Measurements from ENCODE around the gene BTBD16. TPM values are rescaled to one million over a fixed set of nuclear protein-coding genes. Genes with fewer than 3 reads are reported as not detected.

Gene BTBD16
- total RNA-seq, 5 donors from 2014 or later (not counting 1 experiment from before 2014, with no cell fraction given) = not detected

DNA sequence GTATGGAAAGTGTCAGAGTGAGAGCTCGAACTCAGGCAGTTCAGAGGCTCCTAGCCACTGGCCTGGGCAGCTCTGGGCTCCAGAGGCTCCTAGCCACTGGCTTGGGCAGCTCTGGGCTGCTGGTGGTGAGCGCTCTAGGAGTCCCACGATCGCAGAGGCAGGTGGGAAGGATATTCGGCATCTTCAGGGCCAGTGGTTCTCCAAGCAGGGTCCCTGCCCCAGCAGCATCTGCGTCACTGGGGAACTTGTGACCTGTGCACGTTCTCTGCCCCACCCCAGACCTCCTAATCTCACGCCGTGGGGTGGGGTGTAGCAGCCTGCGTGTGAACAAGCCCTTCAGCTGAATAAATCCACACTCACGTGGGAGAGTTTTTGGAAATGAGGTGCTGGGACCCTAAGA, 25.2 kb upstream of the BTBD16 start:
- no peak overlapping the region for H3K27ac Mint-ChIP-seq

DNA sequence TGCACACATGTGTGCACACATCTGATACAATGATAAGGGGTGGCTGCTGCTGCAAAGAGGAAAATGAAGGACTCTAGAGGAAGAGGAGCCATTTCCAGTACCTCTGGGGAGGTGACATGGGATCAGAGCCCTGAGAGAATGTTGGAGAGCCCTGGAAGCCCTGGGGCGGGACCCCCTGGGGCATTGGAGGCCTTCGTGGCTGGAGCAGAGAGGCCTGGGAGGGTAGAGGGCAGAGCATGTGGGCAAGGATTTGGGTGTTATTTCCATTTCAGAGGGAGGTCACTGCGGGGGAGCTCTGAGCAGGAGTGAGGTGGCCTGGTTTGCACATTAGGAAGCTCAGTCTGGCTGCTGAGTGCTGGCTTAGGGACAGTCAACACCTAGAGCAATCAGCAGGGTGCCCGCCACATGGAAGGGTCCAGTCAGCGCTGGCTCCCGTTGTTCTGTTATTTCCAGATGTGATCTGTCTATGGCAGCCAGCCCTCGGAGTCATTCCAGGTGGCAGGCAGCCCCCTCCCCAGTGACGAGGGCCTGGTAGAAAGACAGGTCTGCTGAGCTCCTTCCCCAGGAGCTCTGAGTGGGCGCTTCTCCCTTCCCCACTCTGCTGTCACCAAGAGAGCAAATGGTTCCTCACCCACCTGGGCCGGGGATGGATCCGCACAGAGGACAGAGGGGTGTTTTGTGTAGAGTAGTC, 24.1 kb upstream of the BTBD16 start:
- POLR2A ChIA-PET = no interaction called here
- H3K36me3 Mint-ChIP-seq = no peaks in the 10 kb centered on the region
- DNase-seq (no peak), ATAC-seq (replicated peaks in 1 of 4) (no peak)
- no peaks in the 10 kb centered on the region for H3K9me3 Mint-ChIP-seq
- 75% methylated on average over 7 of the region's 11 CpGs for WGBS (ENCODE audit: insufficient coverage)
- CTCF ChIA-PET = no interaction called here
- H3K27me3 Mint-ChIP-seq = peaks cover 4 to 18% of the 10 kb centered on the region in 2 donors
- Histone ChIP-seq H3K9me3 (no peaks in the 10 kb centered on the region), H3K27ac (ENCODE audit: low read length) (no peak overlapping the region), H3K27me3 (replicated peaks in 1 of 2; ENCODE audit: control insufficient read depth in 2 of 2, extremely low read depth in 1 of 2, insufficient read depth in 2 of 2, low read length in 1 of 2) (peaks cover 0 to 17% of the 10 kb centered on the region in 2 experiments), H3K4me1 (ENCODE audit: control insufficient read depth in 1 of 2, extremely low read depth in 1 of 2, insufficient read depth in 2 of 2, low read length in 2 of 2) (no peaks in the 10 kb centered on the region), H3K36me3 (ENCODE audit: control insufficient read depth in 2 of 2, extremely low read depth in 1 of 2, insufficient read depth in 1 of 2, low read length in 1 of 2) (no peaks in the 10 kb centered on the region), H3K4me3 (ENCODE audit: control insufficient read depth in 1 of 2, extremely low read depth in 1 of 2, low read length in 1 of 2) (no peak overlapping the region)
- no peak overlapping the region for H3K27ac Mint-ChIP-seq
- no peak overlapping the region for H3K4me3 Mint-ChIP-seq
- no peaks in the 10 kb centered on the region for H3K4me1 Mint-ChIP-seq

More for the DNA sequence above, 25.2 kb upstream of the BTBD16 start:
- Mint-ChIP-seq H3K36me3 (no peaks in the 10 kb centered on the region), H3K27me3 (peaks cover 4 to 18% of the 10 kb centered on the region in 2 donors), H3K9me3 (no peaks in the 10 kb centered on the region), H3K4me1 (no peaks in the 10 kb centered on the region), H3K4me3 (no peak overlapping the region)
- CTCF ChIA-PET = no interaction called here
- H3K27ac ChIP-seq (ENCODE audit: low read length) = no peak overlapping the region
- WGBS (ENCODE audit: insufficient coverage) = 82% methylated on average over 5 of the region's 11 CpGs
- H3K27me3 ChIP-seq (replicated peaks in 1 of 2; ENCODE audit: control insufficient read depth in 2 of 2, extremely low read depth in 1 of 2, insufficient read depth in 2 of 2, low read length in 1 of 2) = peaks cover 0 to 20% of the 10 kb centered on the region in 2 experiments
- ATAC-seq (replicated peaks in 1 of 4) (no peak), DNase-seq (no peak)
- no peaks in the 10 kb centered on the region for H3K4me1 ChIP-seq (ENCODE audit: control insufficient read depth in 1 of 2, extremely low read depth in 1 of 2, insufficient read depth in 2 of 2, low read length in 2 of 2)
- no peaks in the 10 kb centered on the region for H3K9me3 ChIP-seq
- no peak overlapping the region for H3K4me3 ChIP-seq (ENCODE audit: control insufficient read depth in 1 of 2, extremely low read depth in 1 of 2, low read length in 1 of 2)
- no peaks in the 10 kb centered on the region for H3K36me3 ChIP-seq (ENCODE audit: control insufficient read depth in 2 of 2, extremely low read depth in 1 of 2, insufficient read depth in 1 of 2, low read length in 1 of 2)
- POLR2A ChIA-PET = no interaction called here

DNA sequence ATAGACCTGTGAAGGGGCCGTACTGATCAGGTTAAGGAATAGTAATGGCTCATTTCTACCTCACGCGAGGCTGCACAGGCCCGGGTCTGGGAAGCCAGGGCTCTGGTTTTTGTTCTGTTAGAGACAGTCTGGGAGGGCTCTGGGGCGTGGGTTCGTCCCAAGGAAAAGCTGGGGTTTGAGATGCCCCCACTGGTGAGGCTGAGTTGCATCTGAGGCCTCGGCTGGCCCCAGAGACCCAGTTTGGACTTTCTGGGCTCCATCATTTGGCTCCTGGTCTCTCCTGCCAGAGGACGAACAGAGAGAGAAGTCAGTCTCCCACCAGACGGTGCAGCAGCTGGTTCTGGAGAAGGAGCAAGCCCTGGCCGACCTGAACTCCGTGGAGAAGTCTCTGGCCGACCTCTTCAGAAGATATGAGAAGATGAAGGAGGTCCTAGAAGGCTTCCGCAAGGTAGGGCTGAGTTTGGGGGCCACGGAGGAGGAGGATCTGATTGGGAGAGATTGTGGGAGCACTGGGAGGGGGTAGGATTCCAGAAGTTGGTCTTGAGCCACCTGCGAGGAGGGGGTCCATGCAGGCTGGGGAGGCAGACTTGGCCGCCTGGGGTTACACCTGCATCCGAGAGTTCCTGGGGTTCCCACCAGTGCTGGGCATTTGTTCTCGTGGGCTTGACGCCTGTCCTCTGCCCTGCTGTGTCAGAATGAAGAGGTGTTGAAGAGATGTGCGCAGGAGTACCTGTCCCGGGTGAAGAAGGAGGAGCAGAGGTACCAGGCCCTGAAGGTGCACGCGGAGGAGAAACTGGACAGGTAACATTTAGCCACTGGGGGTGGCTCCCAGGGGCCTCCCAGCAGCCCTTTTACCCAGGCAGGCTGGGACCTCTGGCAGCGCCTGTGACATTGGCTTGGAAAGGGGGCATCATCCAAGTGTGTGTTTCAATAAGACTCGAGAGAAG, 22.5 kb upstream of the BTBD16 start:
- Histone ChIP-seq H3K27me3 (replicated peaks in 1 of 2; ENCODE audit: control insufficient read depth in 2 of 2, extremely low read depth in 1 of 2, insufficient read depth in 2 of 2, low read length in 1 of 2) (peaks cover 0 to 17% of the 10 kb centered on the region in 2 experiments), H3K9me3 (no peaks in the 10 kb centered on the region), H3K36me3 (ENCODE audit: control insufficient read depth in 2 of 2, extremely low read depth in 1 of 2, insufficient read depth in 1 of 2, low read length in 1 of 2) (no peaks in the 10 kb centered on the region), H3K4me3 (ENCODE audit: control insufficient read depth in 1 of 2, extremely low read depth in 1 of 2, low read length in 1 of 2) (no peak overlapping the region), H3K27ac (ENCODE audit: low read length) (no peak overlapping the region), H3K4me1 (ENCODE audit: control insufficient read depth in 1 of 2, extremely low read depth in 1 of 2, insufficient read depth in 2 of 2, low read length in 2 of 2) (no peaks in the 10 kb centered on the region)
- 83% methylated on average over 22 of the region's 25 CpGs for WGBS (ENCODE audit: insufficient coverage)
- no peaks in the 10 kb centered on the region for H3K4me1 Mint-ChIP-seq
- H3K9me3 Mint-ChIP-seq = no peaks in the 10 kb centered on the region
- DNase-seq (no peak), ATAC-seq (replicated peaks in 1 of 4) (no peak)
- ChIA-PET POLR2A (no interaction called here), CTCF (interaction anchor here in 1 of 2 donors (0.8 kb wide), 1 partner anchor 186 kb away, joined by 4 read pairs; no protein-coding TSS in a partner anchor)
- peak overlapping the region in 1 of 2 donors; percentile 10 for H3K27ac Mint-ChIP-seq
- H3K36me3 Mint-ChIP-seq = no peaks in the 10 kb centered on the region
- no peak overlapping the region for H3K4me3 Mint-ChIP-seq
- peaks cover 6 to 18% of the 10 kb centered on the region in 2 donors for H3K27me3 Mint-ChIP-seq

DNA sequence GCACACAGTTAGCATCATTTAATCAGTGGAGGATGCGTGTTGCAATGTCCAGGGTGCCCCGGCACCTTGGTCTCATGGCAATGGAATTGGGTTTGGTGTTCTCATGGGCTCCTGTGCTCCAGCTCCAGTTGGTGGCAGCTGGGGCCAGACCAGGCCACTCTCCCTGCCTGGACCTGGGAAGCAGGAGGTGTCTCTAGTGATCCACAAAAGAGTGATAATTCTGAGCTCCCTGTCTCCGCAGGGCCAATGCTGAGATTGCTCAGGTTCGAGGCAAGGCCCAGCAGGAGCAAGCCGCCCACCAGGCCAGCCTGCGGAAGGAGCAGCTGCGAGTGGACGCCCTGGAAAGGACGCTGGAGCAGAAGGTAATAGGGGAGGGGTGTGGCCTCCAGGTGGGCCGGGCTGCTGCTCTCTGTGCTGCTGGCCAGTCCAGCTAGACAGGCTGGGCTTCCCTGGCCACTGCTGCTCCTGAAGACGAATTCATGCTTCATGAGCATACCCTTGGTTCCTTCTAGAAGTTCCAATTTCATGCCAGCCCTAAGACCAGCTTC, 21.7 kb upstream of the BTBD16 start:
- no peaks in the 10 kb centered on the region for H3K36me3 ChIP-seq (ENCODE audit: control insufficient read depth in 2 of 2, extremely low read depth in 1 of 2, insufficient read depth in 1 of 2, low read length in 1 of 2)
- H3K27me3 ChIP-seq (replicated peaks in 1 of 2; ENCODE audit: control insufficient read depth in 2 of 2, extremely low read depth in 1 of 2, insufficient read depth in 2 of 2, low read length in 1 of 2) = peaks cover 0 to 17% of the 10 kb centered on the region in 2 experiments
- H3K27ac Mint-ChIP-seq = no peak overlapping the region
- ATAC-seq (replicated peaks in 1 of 4) = no peak
- 90% methylated on average over 9 of the region's 11 CpGs for WGBS (ENCODE audit: insufficient coverage)
- H3K27me3 Mint-ChIP-seq = peaks cover 11 to 18% of the 10 kb centered on the region in 2 donors
- POLR2A ChIA-PET = no interaction called here
- H3K9me3 ChIP-seq = no peaks in the 10 kb centered on the region
- H3K4me3 ChIP-seq (ENCODE audit: control insufficient read depth in 1 of 2, extremely low read depth in 1 of 2, low read length in 1 of 2) = no peak overlapping the region
- no peak overlapping the region for H3K4me3 Mint-ChIP-seq
- no peaks in the 10 kb centered on the region for H3K4me1 Mint-ChIP-seq
- no peak overlapping the region for H3K27ac ChIP-seq (ENCODE audit: low read length)
- DNase-seq = no peak
- no peaks in the 10 kb centered on the region for H3K4me1 ChIP-seq (ENCODE audit: control insufficient read depth in 1 of 2, extremely low read depth in 1 of 2, insufficient read depth in 2 of 2, low read length in 2 of 2)
- CTCF ChIA-PET = no interaction called here
- no peaks in the 10 kb centered on the region for H3K36me3 Mint-ChIP-seq
- no peaks in the 10 kb centered on the region for H3K9me3 Mint-ChIP-seq

DNA sequence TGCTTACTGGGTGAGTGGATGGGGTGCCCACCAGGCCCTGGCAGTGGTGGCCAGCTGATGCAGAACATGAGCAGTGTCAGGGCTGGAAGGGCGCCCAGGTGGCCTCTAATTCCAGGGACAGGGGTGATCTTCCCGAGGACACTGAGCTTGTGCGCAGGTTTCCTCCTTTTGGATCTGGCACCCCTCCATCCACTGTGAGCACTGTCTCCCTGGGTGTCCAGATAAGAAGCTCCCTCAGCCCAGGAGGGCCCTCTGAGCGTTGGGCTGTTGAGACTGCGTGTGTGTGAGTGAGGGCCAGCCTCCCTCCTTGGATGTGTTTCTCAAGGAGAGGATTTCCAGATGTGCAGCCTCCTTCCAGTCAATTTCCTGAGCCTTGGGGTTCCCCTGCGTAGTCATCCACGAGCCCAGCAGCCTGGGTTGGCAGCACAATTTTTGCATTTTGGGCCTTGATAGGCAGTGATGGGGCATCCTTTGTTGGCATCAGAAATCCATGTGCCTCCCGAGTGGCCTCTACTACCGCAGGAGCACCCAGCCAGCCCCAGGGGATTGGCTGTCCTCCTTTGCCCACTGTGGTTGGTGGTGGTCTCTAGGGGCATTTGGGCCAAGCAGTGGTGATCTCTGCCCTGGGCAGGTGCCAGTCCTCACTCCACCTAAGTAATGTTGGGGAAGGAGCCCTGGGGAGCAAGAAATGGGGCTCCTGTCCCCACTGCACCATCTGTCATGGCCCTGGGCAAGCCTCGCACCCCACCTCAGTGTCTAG, 20.9 kb upstream of the BTBD16 start:
- H3K27ac Mint-ChIP-seq = no peak overlapping the region
- Histone ChIP-seq H3K4me1 (ENCODE audit: control insufficient read depth in 1 of 2, extremely low read depth in 1 of 2, insufficient read depth in 2 of 2, low read length in 2 of 2) (no peaks in the 10 kb centered on the region), H3K9me3 (no peaks in the 10 kb centered on the region), H3K4me3 (ENCODE audit: control insufficient read depth in 1 of 2, extremely low read depth in 1 of 2, low read length in 1 of 2) (no peak overlapping the region), H3K27me3 (replicated peaks in 1 of 2; ENCODE audit: control insufficient read depth in 2 of 2, extremely low read depth in 1 of 2, insufficient read depth in 2 of 2, low read length in 1 of 2) (peaks cover 0 to 20% of the 10 kb centered on the region in 2 experiments), H3K36me3 (ENCODE audit: control insufficient read depth in 2 of 2, extremely low read depth in 1 of 2, insufficient read depth in 1 of 2, low read length in 1 of 2) (no peaks in the 10 kb centered on the region), H3K27ac (ENCODE audit: low read length) (no peak overlapping the region)
- no peaks in the 10 kb centered on the region for H3K9me3 Mint-ChIP-seq
- DNase-seq (no peak), ATAC-seq (replicated peaks in 1 of 4) (no peak)
- H3K4me3 Mint-ChIP-seq = no peak overlapping the region
- H3K27me3 Mint-ChIP-seq = peaks cover 12 to 18% of the 10 kb centered on the region in 2 donors
- WGBS (ENCODE audit: insufficient coverage) = 81% methylated on average over 3 of the region's 10 CpGs
- POLR2A ChIA-PET = no interaction called here
- H3K36me3 Mint-ChIP-seq = no peaks in the 10 kb centered on the region
- H3K4me1 Mint-ChIP-seq = no peaks in the 10 kb centered on the region
- CTCF ChIA-PET = no interaction called here

Data from T-cell (primary cell).